Thyroid gland (tissue), 4 donors: ENCODE results near the gene RTN4RL1.

ENCODE experiments used
- POLR2A ChIP-seq, 2 donors: fragments of 450-650 bp; IDR thresholded peaks; one replicate each; pipeline ENCODE4 v1.6.1; 2017; ENCODE audit warnings: antibody characterized with exemption in 2 of 2, mild to moderate bottlenecking in 2 of 2, moderate library complexity in 1 of 2
- TF ChIP-seq, protein P1 (sequence below), 6 experiments: fragments of 200-600 bp in 3 of 6; fragments of 450-650 bp in 3 of 6; sonication (generic) in 3 of 6; IDR thresholded peaks; one replicate each; pipeline ENCODE4 v1.5.1; 2016 to 2019; ENCODE audit warnings: antibody characterized with exemption in 6 of 6, mild to moderate bottlenecking in 2 of 6, inconsistent platforms in 1 of 6, moderate library complexity in 1 of 6

DNA sequence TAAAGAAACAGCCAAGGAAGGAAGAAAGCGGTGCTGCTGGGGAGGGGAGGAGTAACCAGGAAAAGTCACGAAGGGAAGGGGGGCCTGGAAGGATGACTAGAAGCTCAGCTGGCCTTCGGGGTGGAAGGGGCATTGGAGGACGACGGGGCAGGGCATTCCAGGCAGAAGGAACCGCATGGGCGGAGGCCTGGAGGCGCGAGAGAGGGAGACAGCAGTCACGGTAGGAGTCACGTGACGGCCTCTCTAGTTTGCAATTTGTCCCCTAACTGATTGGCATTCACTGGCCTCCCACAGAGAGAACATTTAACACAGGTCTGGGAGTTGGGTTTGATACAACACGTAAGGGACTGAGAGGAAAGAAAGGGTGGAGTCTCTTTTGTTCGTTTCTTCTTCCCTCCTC, 63.9 kb downstream of the RTN4RL1 start:
- TF ChIP-seq, protein P1, sequence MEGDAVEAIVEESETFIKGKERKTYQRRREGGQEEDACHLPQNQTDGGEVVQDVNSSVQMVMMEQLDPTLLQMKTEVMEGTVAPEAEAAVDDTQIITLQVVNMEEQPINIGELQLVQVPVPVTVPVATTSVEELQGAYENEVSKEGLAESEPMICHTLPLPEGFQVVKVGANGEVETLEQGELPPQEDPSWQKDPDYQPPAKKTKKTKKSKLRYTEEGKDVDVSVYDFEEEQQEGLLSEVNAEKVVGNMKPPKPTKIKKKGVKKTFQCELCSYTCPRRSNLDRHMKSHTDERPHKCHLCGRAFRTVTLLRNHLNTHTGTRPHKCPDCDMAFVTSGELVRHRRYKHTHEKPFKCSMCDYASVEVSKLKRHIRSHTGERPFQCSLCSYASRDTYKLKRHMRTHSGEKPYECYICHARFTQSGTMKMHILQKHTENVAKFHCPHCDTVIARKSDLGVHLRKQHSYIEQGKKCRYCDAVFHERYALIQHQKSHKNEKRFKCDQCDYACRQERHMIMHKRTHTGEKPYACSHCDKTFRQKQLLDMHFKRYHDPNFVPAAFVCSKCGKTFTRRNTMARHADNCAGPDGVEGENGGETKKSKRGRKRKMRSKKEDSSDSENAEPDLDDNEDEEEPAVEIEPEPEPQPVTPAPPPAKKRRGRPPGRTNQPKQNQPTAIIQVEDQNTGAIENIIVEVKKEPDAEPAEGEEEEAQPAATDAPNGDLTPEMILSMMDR (IDR thresholded peaks at IDR 0.05) = no peak
- no peak for TF ChIP-seq POLR2A (IDR thresholded peaks at IDR 0.05)
